Testis (tissue), 2 donors: ENCODE data around the gene CUEDC1.

Source experiments
- POLR2A ChIP-seq: fragments of 450-650 bp; IDR thresholded peaks from one replicate; pipeline ENCODE4 v1.6.1; 2017; ENCODE audit warnings: antibody characterized with exemption, mild to moderate bottlenecking, moderate library complexity
- TF ChIP-seq, protein P1 (sequence below), 3 experiments: fragments of 450-650 bp in 2 of 3; fragments of 200-600 bp in 1 of 3; sonication (generic) in 1 of 3; IDR thresholded peaks; one replicate each; pipeline ENCODE4 v1.5.1; 2016 to 2019; ENCODE audit warnings: antibody characterized with exemption in 3 of 3, mild to moderate bottlenecking in 2 of 3, moderate library complexity in 1 of 3

- TF ChIP-seq, protein P1, sequence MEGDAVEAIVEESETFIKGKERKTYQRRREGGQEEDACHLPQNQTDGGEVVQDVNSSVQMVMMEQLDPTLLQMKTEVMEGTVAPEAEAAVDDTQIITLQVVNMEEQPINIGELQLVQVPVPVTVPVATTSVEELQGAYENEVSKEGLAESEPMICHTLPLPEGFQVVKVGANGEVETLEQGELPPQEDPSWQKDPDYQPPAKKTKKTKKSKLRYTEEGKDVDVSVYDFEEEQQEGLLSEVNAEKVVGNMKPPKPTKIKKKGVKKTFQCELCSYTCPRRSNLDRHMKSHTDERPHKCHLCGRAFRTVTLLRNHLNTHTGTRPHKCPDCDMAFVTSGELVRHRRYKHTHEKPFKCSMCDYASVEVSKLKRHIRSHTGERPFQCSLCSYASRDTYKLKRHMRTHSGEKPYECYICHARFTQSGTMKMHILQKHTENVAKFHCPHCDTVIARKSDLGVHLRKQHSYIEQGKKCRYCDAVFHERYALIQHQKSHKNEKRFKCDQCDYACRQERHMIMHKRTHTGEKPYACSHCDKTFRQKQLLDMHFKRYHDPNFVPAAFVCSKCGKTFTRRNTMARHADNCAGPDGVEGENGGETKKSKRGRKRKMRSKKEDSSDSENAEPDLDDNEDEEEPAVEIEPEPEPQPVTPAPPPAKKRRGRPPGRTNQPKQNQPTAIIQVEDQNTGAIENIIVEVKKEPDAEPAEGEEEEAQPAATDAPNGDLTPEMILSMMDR (IDR thresholded peaks at IDR 0.05), result no peak
- TF ChIP-seq POLR2A, result no peak
These were observed 112.9 kb downstream of the CUEDC1 start for GRCh38 chr17:57842280-57842679.
